Activated CD8-positive, alpha-beta memory T cell treated with anti-CD3 and anti-CD28 coated beads for 24 hours (primary cell): ENCODE data around the gene ZNF281.

ENCODE experiments used
- DNase-seq: peaks from one replicate; pipeline ENCODE4 v3.0.0-alpha.2; 2020

Gene ZNF281

DNA sequence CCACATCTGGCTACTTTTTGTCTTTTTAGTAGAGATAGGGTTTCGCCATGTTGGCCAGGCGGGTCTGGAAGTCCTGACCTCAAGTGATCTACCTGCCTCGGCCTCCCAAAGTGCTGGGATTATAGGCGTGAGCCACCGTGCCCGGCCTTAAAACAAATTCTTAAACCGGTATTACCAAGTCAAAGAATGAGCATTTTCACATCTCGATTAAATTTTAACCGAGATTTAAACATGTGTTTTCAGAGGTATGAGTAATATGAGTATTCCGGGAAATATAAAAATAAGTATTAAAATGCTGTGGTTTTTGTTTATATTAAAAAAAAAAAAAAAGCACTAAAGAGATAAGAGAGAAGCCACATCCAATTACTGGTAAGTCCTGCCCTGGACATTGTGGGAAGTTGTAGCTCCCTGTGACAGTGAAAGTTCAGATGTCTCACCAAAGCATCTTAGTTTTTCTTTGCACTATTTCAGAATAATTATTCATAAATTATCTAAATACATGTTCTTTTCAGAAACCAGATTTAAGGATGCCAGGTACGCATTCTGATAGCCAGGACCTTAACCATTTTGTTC lies 24.9 kb downstream of the ZNF281 start:
- DNase-seq = no peak

DNA sequence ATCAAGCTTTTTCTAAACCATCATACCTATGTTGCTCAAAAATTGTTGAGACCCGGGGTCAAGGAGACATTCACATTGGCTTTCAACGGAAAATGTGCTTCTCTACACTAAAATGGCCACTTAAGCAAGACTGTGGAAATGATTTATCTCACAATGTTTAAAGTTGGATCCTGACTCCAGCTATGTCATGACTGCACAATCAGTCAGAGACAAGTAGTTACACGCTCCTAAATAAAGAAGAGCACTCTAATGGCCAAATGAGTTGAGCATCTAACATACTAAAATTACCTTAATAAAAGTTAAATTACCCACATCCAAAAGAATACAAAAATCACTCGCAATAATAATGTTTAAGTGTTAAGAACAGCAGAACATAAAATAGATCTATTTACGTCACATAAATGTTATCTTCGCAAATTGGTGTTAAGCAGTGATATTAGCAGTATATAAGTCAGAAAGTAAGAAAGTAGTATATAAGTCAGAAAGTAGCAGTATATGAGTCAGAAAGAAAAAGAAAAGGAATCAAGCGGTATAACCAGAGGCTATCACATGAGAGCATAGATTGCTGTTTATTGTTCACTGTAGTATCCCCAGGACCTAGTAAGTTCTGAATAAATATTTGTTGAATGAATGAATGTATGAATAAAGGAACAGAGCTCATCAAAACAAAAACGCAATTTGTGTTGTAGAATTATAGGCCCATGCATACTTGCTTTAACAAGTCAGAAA lies 28.4 kb downstream of the ZNF281 start:
- DNase-seq = no peak

DNA sequence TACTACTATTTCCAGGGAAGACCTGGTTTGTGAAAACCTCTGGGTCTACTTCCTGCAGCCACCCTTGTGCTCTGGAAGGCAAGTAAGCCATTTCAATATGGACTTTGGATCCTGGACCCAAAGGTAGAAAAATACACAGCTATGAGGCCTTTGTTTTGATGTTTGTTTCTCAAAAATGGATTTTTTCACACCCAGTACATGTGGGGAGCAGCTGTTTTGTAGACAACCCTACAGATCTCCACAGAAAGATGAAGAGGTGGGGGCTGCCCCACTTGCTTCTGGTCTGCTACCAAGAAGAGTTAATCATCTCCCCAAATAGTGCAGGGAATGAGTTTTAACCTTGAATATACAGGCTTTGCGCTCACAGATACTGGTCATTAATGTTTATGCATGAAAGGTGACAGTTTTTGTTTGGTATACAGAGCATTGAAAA lies 29.2 kb downstream of the ZNF281 start:
- no peak for DNase-seq

DNA sequence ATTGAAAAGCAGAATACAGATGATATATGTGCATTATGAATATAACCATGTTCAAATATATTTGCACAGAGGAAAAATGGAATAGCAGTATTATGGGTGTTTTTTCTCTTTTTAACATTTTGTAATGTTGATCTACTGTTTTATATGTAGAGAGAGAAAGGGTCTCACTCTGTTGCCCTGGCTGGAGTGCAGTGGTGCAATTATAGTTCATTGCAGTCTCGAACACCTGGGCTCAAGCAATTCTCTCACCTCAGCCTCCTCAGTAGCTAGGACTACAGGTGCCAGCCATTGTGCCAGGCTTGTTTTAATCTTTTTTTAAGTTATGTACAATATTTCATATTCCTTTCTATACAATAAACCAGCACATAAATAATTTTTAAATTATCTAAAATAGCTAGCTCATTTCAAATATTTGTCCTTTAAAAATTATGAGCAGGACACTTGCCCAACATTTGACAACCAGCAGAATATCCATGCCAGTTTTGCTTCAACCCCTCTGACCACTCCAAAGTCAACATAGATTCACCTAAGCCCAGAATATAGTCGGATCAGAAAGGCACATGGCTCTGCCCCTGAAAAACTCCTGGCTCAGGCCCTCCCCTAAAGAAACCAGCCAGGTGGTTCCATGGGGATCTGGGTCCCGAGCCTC lies 29.8 kb downstream of the ZNF281 start:
- no peak for DNase-seq

DNA sequence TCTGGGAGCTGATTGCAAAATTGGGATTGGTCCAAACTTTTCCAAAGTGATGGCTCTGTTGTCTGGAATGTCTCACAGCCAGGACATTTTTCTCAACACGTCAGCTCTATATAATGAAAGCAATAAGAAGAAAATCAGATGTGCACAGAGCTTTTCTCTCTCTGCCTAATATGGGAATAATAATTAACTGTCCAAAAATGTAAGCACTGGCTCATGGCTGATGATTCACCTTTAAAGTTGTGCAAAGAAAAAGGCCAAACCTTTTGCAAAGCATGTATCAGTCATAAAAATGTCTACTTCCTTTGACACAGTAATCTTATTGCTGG lies 30.4 kb downstream of the ZNF281 start:
- no peak for DNase-seq

DNA sequence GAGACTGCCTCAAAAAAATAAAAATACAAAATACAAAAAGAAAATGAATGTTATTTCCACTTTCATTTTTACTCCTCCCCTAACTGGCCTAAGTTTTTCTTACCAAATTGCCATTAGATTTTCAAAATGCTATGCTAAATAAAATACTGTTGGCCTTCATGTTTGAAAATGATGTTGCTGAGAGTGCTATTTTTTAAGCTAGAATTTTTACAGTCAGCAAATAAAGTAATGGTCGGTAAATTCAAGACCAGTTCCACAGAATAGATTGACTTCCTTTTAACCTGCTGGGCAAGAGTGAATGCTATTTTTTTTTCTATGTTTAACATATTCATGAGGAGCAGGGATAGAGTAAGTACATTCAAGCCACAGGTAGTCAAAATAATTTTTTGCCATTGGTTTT lies 31.7 kb downstream of the ZNF281 start:
- DNase-seq = no peak

DNA sequence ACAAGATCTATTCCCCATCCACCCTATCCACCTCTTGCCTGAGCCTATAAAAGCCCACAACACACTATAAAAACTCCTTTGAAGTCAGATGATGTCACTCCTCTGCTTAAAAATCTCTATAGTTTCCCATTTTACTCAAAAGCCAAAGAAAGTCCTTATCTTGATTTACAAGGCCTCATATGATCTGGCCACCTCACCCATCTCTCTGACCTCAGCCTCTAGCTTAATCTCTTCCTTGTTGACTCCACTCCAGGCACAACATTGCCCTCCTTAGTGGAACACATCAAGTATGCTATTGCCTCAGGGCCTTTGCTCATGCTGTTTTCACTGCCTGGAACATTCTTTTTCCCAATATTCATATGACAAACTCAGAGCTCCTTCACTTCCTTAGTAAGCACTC lies 33.3 kb downstream of the ZNF281 start:
- no peak for DNase-seq

DNA sequence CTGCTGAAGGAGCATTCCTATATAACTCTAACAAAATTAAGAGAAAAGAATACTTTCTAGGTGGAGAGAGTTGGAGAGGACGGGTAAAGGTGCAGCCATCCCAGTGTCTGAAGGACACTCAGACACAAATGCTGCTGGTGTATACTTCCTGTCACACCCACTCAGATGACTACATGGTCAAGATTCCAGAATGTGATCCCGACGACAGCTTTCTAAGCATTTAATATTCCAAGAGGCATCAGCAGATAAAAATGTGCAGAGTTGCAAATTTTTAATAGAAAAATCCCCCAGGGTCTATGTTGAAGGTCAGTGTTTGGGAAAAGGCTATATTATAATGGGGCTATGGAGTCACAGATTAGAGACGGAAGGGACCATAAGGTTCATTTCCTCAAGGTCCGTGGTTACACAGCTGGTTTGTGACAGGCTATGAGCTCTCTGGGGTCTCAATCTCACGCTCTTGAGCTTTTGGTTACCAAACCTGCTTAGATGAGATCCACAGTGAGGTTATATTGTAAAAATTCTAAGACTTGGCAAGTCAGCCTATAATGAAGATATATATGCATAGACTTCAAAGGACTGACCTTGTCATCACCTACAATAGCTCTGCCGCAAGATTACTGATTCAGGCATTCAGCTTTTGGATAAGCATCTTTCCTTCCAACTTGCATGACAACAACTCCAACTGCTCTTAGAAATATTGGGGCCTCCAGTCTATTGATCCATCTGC lies 35.1 kb downstream of the ZNF281 start:
- no peak for DNase-seq

DNA sequence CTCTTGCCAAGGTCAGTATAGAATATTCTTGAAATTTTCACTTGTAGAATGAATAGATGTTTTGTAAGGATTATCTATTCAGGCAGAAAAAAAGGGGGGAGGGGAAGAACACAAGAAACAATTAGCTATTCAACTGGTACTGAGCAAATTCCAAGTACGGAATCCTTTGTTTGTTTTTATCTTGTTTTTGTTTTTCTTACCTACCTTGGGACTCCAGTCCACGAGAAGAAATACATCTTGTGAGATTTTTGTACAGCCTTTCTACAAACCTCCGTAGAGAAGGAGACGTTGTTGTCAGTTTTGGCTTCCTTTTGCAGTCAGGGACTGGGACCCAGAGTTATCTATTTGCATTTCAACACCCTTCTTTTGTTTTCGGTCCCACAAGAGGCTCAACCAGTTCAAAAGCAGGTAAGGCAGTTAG lies 36.0 kb downstream of the ZNF281 start:
- no peak for DNase-seq

DNA sequence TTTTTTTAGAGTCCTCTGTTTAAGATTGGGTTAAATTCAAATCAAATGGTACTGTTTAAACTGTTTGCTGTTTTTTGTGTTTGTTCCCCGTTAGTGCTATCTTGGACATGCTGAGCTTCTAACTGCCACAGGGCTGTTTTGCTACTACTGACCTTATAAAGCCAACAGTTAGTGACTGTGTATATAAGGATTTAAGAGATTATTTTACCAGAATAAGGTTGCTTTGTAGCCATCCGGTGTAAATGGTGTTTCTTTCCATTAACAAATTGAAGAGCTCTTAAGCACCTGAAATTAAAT lies 37.0 kb downstream of the ZNF281 start:
- DNase-seq = no peak

DNA sequence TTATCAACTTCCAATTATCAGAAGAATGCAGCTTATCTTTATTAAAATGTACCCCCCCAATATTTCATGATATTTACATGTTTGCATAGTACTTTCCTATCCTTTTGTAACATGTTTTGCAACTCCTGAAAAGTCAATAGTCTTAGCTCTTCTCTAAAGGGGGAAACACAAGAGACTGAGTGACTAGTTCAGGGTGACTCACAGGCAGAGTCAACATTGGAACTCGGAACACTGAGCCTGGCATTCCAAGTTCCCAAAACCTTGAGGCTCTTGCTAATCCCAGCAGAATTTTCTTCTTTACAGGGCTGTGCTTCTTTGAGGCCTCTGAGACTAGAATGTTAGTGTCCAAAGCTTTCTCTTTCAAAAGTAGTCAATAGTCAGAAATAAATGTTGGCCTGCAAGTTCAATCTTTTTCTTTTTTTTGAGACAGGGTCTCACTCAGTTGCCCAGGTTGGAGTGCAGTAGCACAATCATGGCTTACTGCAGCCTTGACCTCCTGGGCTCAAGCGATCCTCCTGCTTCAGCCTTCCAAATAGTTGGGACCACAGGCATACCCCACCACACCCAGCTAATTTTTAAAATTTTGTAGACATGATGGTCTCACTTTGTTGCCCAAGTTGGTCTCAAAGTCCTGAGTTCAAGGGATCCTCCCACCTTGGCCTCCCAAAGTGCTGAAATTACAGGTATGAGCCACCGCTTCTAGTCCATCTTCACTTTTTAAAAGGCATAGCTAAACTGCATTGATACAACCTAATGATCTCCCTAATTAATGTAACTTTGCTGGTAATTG lies 37.5 kb downstream of the ZNF281 start:
- DNase-seq = no peak

DNA sequence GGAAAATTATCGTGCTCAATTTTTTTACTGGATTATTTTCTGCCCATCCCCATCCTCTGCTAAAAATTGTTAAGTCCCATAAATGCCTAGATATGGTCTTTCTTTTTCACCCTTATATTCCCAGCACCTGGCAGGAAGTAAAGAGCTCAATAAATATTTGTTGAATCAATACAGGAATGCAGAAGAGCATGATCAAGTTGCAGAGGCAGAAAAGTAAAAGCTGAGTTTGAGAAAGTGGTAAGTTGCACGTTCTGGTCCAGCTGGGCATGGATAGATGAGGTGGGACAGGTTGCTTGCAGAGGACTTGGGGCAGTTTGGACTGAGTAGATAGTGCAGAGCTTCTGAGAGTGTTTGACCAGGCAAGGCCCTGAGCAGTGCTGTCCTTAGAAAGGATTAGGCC lies 40.1 kb downstream of the ZNF281 start:
- DNase-seq = no peak

DNA sequence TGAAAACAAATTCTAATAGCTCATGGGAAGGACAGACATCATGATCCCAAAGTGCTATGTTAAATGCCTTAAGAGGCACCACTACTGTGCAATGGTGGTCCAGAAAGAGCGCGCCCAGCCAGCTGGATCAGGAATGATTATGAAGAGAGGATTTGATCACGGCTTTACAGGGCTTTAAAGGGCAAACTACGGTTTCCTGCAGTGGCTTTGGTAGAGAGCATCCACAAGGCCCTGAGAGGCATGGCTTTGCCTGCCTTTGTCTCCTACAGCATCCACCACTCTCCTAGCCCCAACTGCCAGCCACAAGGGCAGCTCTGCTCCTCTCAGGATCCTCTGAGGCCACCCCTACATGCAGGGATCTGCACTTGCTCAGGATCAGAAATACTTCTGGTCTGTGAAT lies 40.7 kb downstream of the ZNF281 start:
- no peak for DNase-seq

DNA sequence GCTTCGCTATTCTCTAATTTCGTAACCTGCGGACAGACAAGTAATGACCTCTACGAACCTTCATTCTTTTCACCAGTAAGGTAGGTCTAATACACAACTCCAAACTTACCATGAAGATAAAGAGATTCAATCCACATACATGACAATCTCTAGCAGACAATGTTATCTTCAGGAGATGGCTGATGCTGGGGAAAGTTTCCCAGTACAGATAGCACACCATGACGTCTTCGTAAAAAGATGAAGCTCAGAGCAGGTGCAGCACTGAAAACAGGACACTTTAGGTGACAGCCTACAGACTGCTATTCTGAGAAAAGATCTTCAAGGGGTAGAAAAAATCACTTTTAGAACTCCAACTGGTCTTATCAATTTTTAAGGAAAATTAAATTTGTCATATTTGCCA lies 41.3 kb downstream of the ZNF281 start:
- DNase-seq = no peak

DNA sequence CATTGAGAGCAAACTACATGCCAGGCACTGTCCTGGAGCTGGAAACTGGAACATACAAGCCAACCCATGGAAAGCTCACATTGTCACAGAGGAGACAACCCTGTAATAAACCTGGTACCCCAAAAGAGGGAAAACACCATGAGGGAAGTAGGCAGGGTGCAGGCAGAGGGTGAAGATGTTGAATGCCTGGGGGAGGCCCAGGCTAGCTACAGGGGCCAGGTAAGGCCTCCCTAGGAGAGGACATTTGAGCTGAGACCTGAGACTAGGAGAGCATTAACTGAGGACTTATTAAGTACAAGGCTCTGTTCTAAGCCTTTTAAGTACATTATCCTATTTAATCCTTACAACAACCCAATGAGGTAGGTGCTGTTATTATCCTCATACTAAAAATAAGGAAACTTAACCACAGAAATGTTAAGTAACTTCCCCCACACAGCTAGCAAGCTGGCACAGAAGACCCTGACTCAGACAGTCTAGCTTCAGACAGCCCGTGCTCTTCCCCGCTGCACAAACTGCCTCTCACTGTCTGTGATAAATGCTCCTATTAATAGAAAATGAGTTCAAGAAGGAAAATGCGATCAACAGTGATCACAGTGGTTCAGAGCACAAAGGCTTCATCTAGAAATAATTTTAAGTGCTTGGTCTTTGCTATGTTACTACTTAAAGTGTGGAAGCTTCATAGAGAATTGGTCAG lies 41.8 kb downstream of the ZNF281 start:
- no peak for DNase-seq

DNA sequence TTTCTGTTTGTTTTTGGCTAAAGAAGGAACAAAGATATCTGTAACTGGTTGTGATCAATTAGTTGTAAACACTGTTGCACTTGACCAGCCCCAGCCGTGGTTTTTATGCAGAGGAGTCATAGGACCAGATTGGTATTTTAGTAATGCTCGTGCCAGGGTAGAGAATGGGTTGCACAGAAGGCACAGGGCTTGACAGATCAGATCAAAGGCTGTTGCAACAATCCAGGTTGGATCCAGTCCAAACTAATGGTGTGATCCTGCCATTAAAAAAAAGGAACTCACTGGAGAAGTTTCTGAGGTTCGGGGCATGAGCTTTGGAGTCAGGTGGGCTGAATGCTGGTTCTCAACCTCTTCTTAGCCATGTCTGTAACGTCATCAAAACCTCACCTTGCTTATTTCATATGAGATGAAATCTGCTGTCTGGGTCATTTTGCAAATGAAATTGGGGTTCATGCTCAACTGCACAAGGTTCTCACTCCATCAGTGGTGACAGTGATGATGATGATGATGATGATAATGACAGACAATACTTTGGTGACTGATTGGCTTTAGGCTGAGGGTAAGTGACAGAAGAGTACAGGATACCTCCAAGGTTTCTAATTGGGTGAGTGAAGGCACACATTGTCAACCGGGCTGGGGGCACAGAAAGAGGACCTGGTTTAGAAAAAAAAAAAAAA lies 43.1 kb downstream of the ZNF281 start:
- no peak for DNase-seq

DNA sequence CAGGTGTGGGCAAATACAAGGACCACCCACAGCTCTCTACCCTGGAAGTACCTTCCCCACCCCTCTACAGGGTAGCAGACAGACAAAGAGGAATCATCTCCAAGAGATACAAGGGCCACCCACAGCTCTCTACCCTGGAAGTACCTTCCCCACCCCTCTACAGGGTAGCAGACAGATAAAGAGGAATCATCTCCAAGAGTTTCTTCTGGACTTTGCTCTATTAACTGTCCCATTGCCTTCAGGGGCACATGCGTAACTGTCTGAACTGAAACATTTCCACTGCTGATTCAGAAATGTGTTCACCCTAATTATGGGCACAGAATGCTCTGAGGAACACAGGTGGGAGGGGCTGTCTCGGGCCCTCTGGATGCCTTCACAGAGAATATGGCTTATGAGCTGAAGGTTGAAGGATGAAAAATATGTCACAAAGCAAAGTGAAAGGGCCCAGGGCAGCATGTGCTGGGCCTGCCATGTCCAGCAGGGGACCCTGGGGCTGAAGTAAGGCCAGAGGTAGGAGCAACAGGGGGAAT lies 43.9 kb downstream of the ZNF281 start:
- DNase-seq = no peak

DNA sequence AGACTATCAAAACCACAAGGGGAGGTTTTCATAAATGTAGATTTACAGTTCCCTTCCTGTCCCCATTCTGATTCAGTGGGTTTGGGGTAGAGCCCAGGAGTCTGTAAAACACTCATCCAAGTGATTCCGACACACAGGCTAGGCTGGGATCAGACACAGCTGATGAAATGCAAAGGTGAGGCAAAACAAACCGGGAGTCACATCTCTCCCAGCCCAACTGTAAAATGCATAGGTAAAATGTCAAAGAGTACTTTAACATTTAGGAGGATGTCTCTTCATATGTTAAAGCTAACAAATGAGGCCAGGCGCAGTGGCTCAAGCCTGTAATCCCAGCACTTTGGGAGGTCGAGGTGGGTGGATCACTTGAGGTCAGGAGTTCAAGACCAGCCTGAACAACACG lies 45.0 kb downstream of the ZNF281 start:
- no peak for DNase-seq

DNA sequence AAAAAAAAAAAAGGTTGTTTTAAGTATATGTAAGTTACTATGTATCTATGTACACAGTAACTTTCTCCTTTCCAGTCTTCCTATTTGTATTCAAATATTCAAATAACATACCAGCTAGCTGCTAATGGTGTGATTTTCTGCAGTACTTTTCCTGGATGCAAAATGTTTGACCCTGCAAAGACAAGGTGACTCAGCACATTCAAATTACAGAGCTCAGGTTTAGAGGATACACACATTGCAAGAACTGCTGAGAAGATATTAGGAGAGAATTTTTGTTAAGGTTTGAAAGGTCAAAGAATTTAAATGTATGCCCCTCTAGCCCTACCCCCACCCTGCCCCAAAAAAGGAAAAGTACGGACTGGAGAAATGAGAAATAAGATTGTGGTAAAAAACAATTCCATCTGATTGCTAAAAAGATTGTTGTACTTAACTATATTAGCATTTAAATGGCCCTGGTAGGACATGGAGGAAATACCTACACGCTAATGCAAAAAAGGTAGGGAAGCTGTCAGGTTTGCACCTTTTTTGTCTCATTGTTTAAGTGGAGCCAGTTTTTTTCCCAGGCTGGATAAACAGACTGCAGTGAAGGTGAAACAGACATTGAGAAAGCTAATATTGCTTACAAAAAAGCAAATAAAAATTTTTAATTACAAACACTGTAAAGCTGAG lies 45.6 kb downstream of the ZNF281 start:
- no peak for DNase-seq

DNA sequence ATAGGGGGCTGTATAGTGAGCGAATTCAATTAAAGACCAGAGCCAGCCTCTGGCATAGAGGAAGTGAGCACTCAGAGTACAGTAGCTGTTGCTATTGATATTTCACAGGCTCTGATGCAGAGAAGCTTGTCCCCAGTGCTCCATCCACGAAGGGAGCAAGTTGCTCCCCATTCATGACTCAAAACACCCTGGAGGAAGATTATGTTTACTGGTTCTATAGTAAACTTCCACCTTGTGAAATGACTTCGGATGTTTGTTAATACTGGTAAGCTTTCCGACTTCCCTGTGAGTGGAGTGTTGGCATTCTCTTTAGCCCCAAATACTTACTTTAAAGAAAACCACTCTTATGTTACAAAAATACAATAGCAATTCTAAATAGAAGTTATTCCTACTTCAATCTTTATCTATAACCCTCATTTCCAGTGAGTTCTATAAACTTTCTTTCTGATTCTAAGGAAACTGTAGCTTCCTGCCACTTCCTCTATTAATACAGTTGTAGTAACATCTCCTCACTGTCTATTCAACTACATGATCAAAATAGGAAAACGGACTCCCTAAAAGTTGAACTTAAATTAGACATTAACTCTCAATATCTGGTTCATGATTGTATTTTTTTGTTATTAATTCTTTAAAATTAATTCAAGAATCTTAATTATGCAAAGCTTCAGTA lies 46.4 kb downstream of the ZNF281 start:
- no peak for DNase-seq

DNA sequence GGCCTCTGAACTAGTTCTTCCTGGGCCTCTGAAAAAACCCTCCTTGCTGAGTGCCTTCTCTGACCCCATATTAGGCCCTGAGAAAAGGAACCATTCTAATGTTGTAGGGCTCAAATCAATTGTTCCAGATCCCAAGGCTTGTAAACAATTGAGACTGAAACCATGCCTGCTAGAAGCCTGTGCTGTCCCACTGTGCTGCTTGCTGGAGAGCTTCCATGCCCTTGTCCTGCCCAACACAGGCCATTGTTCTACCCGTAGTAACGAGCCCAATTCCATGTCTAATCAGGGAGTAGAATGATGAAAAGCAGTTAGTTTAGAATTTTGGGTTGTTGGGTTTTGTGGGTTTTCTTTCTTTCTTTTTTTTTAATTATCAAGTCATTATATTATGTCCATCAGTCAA lies 47.4 kb downstream of the ZNF281 start:
- DNase-seq = no peak
